ENCODE measurements around the gene ELAVL4.

DNA sequence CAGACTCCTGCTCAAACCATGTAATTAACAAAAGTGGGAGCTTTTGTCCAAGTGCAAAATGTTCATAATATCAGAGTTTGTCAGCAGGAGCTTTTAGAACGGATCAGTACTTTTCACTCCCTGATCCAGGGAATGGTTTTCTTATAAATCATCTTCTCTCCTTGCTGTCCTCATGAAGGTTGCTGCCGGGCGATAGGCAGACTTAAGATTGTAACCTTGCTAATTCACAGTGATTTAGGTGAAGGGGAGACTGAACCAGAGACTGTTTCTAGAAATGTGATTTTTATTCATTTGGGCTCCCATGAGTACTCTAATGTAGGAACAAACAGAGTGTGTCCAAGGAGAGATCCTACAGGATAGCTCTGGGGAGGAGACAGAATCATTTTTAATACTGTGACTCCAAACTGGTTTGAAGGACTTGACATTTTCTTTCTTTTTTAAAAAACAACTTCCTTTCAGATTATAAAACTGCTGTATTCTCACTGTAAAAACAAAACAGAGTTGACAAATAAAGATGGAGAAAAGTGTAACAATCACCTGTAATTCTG, 23.7 kb downstream of the ELAVL4 start:
- TF ChIP-seq, protein P1, sequence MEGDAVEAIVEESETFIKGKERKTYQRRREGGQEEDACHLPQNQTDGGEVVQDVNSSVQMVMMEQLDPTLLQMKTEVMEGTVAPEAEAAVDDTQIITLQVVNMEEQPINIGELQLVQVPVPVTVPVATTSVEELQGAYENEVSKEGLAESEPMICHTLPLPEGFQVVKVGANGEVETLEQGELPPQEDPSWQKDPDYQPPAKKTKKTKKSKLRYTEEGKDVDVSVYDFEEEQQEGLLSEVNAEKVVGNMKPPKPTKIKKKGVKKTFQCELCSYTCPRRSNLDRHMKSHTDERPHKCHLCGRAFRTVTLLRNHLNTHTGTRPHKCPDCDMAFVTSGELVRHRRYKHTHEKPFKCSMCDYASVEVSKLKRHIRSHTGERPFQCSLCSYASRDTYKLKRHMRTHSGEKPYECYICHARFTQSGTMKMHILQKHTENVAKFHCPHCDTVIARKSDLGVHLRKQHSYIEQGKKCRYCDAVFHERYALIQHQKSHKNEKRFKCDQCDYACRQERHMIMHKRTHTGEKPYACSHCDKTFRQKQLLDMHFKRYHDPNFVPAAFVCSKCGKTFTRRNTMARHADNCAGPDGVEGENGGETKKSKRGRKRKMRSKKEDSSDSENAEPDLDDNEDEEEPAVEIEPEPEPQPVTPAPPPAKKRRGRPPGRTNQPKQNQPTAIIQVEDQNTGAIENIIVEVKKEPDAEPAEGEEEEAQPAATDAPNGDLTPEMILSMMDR (IDR thresholded peaks at IDR 0.05; ENCODE audit: low read depth, low read length): no peak
- no peak for TF ChIP-seq POLR2A (IDR thresholded peaks at IDR 0.05; ENCODE audit: extremely low read depth, insufficient read length)
- TF ChIP-seq, protein P2, sequence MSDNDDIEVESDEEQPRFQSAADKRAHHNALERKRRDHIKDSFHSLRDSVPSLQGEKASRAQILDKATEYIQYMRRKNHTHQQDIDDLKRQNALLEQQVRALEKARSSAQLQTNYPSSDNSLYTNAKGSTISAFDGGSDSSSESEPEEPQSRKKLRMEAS (IDR thresholded peaks at IDR 0.05; ENCODE audit: low read depth, low read length): no peak

Data from NB4 (cell line).